Anterior cingulate cortex (tissue), 58 donors: ENCODE measurements around the gene PERM1.
"Not testable (repeated sequence)": the region's sequence is repeated elsewhere in the genome, so short reads cannot be mapped to it uniquely, and the experiment has no call there.

ENCODE experiments used
- DNase-seq, 58 donors: peaks; one replicate each; lab custom pipeline; 2025; lab: John Stamatoyannopoulos, UW

Gene PERM1

DNA sequence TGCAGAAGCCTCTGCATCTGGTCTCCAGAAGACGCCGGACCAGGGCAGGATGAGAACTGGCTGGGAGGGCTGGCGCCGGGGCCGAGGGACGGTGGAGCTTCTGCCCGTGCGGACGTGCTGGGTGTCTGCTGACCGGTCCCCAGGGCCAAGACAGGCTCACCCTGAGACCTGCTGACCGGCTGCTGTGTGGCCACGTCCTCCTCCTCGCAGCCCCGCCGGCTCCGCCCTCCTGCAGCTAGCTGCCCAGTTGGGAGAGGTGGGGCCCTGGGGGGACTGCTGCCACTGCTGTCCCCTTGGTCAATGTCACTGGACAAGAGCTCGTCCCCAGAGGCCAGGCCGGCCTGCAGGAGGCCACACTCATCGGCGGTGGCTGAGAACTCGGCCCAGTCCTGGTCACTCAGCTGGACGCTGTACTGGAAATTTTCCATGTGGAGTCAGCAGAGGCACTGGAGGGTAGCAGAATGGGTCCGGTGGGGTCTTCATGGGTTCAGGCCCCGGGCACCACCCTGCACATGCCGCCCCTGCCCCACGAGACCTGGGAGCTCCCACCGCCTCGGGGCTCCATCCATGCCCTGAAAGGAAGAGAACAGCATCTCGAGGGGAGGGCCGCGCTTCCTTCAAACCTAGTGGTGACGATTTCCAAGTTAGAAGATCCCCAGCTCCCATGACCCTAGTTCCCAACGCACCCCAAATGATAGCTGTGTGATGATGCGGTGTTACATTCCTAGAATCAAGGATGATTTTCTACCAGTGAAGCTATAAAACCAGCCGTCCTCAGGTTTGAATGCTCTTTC is 1.1 kb downstream of the PERM1 start:
- DNase-seq, result no peak

DNA sequence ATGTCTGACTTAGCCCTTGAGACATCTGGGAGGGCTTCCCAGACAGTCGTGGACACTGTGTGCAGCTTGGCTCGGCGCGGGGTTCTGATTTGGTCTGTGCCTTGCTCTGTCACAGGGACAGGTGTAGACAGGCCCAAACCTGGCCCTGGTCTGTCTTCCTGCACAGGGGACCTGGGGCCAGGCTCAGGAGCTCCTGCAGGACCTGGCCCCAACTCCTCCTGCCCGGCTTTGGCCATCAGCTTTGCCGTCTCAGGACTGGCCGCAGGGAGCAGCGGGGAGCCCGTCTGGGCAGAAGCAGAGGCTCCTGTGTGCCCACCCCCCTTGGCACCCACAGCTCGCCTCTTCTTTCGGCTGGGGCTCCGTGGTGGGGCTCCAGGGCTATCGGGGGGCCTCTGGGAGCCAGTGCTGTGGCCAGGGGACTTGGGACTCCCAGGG is 1.7 kb downstream of the PERM1 start:
- DNase-seq, result no peak

DNA sequence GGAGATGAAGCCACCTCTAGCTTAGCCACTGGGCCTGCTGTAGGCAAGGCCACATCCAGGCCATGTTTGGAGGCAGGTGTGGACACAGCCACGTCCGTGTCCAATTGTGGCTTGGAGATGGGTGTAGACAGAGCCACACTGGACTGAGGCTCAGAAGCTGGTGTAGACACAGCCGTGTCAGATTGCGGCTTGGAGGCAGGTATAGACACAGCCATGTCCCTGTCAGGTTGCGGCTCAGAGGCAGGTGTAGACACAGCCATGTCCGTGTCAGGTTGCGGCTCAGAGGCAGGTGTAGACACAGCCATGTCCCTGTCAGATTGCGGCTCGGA is 2.2 kb downstream of the PERM1 start:
- DNase-seq, result no peak

DNA sequence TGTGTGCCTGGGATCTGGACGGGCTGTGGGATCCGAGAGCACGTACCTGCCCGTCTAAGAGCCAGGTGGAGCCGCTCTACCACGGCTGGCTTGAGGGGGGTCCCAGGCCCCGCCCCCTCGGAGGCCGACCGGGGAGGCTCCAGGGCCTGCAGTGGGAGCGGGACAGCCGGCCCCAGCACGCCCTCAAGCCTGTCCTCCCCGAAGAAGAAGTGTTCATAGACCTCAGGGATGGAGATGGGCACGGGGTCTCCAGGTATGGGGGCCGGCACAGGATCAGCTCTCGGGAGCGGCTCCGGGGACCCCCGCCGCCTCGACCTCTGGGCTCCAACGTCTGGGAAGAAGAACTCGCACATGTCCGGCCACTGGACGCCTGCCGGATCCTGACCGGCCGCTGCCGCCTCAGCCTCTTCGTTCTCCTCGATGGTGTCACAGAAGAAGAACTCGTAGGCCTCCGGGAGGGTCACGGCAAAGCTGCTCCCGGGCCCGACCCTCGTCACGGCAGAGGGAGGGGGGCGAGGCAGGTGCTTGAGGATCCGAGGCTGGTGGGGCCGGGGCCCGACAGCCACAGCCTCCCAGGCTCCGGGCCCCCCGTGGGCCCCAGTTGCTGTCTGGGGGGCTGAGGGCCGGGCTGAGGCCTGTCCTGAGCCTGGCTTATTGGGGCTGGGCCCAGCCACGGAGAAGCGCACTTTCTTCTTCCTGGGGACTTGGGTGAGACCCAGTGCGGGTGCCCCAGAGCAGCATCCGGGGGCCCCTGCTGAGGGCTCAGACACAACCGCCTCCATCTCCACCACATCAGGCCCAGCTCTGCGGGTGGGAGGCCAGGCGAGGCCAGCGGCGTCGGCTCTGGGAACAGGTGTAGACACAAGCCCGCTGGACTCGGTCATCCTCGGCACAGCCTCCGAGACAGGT is 2.8 kb downstream of the PERM1 start:
- DNase-seq, result no peak

DNA sequence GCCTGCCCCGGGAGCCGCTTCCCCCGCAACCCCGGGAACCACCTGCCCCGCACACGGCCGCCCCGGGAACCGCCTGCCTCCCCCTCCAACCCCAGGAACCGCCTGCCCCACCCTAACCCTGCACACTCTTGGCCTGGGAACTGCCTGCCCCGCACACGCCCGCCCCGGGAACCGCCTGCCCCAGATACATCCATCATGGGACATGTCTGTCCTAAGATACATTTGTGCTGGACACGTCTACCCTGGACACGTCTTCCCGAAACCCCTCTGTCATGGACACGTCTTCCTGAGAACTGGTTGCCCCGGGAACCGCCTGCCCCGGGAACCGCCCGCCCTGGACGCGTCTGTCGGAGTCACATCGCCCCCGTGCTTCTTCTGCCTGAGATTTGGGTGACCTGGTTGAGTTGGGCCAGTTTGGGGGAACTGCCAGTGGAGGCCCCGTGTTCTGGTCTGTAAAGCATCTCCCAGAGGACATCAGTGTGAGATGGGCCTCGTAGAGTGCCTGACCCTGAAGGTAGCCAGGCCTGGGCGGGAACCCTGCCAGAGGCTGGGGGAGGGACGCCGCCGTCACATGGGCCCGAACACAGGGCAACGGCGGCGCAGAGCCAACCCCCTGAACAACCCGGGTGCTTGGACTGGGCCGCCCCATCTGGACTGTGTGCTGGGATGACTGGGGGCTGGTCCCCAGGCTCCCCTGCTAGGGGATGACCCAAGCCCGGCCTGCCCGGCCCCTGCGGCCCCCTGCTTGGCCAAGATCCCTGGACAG is 3.6 kb downstream of the PERM1 start:
- no peak for DNase-seq

DNA sequence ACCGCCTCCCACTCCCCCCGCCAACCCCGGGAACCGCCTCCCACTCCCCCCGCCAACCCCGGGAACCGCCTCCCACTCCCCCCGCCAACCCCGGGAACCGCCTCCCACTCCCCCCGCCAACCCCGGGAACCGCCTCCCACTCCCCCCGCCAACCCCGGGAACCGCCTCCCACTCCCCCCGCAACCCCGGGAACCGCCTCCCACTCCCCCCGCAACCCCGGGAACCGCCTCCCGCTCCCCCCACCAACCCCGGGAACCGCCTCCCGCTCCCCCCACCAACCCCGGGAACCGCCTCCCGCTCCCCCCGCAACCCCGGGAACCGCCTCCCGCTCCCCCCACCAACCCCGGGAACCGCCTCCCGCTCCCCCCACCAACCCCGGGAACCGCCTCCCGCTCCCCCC is 5.1 kb downstream of the PERM1 start:
- not testable (repeated sequence) for DNase-seq

DNA sequence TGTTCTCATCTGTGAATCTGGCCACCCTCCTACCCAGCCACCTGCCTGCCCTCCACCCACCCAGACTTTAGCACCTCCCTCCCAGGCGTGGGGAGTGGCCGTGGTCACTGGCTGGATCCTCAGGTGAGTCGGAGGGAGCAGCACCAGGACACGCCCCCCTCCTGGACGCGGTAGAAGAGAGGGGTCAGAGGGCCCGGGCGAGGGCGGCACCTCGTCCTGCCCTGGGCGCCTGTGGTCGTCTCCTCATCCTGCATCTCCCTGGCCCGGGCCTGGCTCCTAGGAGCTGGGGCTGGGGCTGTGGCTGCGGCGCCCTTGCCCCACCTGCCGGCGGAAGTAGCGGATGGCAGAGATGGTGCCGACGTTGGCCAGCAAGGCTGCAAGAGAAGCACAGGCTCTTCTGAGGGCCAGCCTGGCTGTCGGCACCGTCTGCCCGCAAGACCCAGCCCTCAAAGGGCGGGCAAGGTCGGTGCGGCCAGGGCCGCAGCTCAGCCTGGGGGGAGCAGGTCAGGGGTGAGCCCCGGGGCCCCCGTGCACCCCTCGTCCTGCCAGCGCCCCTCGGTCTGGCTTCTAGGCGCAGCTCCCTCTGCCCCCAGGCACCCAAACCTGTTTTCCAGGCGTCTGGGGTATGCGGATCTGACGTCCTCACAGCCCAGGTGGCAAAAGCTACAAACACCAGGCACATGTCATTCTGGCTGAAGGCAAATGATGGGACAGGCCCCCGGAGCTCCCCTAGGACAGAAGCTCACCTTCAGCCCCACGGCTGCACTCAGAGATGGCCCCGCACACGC is 5.8 kb downstream of the PERM1 start:
- DNase-seq, result peak in 13 of 58 donors; percentile 3 to 60 (median 16)

DNA sequence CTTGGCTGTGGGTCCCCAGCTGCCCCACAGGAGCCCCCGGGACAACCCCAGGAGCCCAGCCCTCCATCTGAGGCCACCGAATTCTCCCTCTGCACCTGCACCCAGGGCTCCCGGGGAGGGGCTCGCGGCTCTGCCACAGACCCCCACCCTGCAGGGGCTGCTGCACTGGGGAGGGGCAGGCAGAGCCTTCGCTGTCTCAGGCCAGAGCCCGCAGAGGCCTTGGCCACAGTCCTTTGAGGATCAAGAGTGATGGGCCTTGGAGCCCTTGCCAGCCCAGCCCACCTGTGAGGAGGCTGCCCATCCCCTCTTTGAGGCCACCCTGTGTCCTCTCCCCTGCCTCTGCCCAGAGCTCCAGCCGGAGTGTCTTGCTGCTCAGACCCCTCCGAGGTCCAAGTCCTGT is 6.5 kb downstream of the PERM1 start:
- DNase-seq, result no peak

DNA sequence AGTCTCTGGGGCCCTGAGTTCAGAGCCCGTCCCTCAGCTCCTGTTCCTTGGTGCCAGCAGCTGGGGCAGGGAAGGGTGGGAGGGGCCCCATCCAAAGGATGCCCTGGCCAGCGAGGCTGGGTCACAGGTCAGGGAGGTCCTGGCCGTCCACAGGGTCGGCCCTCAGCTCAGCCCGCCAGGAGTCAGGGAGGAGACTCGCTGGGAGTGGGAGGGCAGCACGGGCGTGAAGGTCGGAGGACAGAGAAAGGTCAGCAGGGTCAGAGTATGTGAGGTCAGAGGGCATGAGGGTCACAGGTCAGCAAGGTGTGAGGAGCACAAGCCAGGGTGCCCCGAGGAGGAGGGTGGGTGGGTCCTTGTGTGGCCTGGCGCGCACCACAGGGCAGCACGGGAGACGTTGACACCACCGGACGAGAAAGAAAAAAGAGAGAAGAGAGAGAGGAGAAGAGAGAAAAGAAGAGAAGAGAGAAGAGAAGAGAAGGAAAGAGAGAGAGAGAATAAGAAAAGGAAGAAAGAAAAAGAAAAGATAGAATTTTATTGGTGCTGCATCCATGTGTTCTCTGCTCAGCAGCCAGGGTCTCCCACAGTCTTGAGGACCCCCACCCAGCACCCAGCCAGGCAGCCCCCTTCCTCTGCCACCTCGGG is 7.1 kb downstream of the PERM1 start:
- DNase-seq, result no peak

DNA sequence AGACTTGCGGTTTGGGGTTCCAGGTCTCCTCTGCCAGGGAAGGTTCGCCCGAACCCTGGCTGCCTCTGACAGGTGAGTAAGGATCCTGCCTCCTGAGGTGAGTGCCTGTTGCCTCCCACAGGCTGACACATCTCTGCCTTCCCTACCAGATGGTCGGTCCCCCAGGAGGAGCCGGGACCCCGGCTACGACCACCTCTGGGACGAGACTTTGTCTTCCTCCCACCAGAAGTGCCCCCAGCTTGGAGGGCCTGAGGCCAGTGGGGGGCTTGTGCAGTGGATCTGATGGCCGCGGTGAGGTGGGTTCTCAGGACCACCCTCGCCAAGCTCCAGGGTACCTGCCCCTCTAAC is 7.6 kb downstream of the PERM1 start:
- DNase-seq, result no peak

DNA sequence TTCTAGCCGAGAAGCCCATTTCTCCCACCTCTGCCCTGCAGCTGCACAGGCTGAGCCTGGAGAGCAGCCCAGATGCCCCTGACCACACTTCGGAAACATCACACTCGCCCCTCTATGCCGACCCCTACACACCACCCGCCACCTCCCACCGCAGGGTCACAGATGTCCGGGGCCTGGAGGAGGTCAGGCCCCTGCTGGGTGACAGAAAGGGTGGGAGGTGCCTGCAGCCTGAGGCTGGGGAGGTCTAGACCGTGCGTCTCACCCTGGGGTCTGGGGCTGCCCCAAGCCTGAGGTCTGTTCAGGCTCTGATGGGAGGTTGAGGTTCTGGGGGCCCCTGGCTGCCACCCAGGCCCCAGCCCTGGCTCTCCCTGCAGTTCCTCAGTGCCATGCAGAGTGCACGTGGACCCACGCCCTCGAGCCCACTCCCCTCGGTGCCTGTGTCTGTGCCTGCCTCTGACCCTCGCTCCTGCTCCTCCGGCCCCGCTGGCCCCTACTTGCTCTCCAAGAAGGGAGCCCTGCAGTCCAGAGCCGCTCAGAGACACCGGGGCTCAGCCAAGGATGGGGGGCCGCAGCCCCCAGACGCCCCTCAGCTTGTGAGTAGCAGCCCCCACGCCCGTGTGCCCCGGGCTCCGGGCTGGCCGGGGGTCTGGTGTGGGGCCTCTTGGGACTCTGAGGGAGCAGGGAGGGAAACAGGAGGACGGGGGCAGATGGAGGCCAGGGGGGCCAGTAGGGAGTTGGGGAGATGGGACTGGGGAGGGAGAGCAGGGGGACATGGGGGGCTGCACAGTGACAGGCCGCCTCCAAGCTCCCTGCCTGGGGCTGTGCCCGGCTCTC is 8.2 kb downstream of the PERM1 start:
- DNase-seq, result no peak

DNA sequence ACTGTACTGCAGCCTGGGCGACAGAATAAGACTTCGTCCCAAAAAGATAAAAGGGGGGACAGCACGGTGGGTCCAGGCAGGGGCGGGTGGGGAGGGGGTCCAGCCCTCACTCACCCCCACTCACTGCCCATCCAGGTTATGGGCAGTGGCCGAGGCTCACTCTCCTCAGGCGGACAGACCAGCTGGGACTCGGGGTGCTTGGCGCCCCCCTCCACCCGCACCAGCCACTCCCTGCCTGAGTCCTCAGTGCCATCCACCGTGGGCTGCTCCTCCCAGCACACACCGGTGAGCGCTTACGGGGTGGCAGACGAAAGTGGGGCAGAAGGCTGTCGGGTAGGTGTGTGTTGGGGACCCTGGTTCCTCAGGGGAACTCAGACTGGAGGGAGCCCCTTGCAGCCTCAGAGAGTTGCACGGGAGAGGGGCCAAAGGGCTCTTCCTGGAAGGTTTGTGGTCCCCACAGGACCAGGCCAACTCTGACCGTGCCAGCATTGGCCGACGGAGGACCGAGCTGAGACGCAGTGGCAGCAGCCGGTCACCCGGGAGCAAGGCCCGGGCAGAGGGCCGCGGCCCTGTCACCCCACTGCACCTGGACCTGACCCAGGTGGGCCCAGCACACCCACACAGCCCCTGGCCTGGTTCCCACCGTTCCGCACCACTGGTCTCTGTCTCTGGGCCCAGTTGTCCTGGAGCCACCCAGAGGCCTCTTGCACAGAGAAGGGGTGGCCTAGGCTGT is 9.0 kb downstream of the PERM1 start:
- DNase-seq, result no peak

DNA sequence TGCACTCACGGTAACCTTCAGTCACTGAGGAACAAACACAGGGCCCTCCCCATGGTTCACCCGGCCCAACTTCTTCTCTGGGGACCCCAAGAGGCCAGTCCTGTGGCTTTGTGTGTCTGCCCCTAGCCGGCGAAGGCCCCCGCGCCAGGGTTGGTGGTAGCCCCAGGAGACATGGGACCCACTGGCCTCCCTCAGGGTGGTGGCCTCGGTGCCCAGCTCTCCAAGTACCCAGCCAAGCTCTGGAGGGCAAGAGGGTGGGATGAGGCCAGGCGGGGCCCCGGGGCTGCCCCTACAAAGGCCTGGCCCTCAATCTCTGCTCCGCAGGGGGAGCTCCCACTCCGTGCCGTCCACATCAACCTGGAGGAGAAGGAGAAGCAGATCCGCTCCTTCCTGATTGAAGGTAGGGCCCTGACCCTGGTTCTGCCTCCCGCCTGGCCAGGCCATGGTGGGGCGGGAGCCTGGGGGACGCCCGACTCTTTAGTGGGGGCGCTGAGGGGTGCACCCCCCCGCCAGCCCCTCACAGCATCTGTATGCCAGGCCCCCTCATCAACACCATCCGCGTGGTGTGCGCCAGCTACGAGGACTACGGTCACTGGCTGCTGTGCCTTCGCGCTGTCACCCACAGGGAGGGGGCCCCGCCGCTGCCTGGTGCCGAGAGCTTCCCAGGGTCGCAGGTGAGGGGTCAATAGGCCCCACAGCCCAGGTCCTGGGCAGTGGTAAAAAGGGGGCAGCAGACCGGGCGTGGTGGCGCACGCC is 10.0 kb downstream of the PERM1 start:
- DNase-seq, result no peak

DNA sequence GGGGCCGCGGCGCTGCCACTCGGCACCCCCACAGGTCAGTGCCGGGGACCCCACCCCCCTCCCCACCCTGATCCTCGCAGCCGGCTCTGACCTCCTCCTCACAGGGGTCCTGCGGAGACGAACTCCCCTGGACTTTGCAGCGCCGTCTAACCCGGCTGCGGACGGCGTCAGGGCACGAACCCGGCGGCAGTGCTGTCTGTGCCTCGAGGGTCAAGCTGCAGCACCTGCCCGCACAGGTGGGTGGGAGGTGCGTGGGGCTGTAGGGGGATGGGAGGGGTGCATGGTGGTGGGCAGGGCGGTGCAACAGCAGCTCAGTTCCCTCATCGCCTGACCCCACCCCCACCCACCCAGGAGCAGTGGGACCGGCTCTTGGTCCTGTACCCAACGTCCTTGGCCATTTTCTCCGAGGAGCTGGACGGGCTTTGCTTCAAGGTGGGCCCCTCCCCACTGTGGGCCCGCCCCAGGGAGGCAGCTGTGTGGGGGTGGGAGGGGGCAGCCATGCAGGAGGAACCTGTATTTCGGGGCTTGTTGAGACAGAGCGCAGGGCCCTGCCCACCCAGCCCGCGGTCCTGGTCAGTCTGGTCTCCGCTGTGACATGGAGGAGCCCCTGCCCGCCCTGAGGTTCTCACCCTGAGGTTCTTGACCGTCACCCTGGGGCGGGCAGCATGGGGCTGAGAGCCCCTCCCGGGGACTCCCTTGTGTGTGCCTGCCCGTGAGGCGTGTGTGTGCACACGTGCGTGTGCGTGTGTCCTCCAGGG is 10.7 kb downstream of the PERM1 start:
- no peak for DNase-seq

DNA sequence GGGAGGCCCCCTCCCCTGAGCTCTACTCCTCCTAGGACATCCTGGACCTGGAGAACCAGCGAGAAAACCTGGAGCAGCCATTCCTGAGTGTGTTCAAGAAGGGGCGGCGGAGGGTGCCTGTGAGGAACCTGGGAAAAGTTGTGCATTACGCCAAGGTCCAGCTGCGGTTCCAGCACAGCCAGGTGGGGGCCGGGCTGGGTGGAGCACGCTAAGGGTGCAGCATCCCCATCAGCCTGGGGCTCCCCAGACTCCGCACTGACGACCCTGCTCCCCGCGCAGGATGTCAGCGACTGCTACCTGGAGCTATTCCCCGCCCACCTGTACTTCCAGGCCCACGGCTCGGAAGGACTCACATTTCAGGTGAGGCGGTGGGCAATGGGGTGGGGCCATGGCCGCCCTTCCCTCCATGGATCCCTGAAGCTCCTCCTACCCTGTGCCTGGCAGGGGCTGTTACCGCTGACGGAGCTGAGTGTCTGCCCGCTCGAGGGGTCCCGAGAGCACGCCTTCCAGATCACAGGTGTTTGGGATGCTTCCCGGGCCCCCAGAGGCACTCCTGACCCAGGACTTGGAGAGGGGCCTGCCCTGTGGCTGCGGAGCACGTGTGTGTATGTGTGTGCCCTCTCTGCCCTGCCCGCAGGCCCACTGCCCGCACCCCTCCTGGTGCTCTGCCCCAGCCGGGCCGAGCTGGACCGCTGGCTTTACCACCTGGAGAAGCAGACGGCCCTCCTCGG is 11.5 kb downstream of the PERM1 start:
- DNase-seq, result no peak

DNA sequence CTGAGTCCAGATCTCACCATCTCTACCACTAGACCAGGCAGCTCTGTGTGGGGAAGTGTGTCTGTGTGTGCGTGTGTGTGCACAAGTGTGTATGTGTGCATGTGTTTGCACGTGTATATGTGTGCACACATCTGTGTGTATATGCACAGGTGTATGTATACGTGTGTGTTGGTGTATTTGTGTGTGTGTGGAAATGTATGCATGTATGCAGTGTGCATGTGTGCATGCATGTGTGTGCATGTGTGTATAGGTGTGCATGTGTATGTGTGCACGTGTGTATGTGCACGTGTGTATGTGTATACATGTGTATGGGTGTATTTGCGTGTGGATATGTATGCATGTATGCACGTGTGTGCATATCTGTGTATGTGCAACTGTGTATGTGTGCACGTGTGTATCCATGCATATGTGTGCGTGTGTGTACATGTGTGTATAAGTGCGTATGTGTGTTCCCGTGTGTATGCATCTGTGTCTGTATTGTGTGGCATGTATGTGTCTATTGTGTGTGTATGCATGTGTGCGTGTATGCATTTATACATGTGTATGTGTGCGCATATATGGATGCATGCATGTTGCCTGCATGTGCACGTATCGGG is 12.5 kb downstream of the PERM1 start:
- no peak for DNase-seq
